ENCODE measurements around the gene CISD2. TPM values are rescaled to one million over a fixed set of nuclear protein-coding genes. Genes with fewer than 3 reads are reported as not detected.

CISD2 gene
- total and polyA plus RNA-seq, 2 of the 4 experiments (the other 2 are of a cell fraction), result 7.0 to 14.4 TPM

GRCh38 chr4:102826105-102826889, 42.5 kb upstream of the CISD2 start:
- ChIA-PET POLR2A (ENCODE audit: unreplicated experiment) (interaction anchor here (0.7 to 0.8 kb wide), 2 partner anchors 10 to 183 kb away, joined by 3 read pairs; no protein-coding TSS in a partner anchor), CTCF (interaction anchor here (1.2 kb wide), 1 partner anchor 395 kb away, joined by 3 read pairs; no protein-coding TSS in a partner anchor)
- H4K20me1 ChIP-seq (ENCODE audit: insufficient read depth, low read length), result peaks cover 55% of the 10 kb centered on the region
- peaks cover 5% of the 10 kb centered on the region for H3K36me3 ChIP-seq (ENCODE audit: control insufficient read depth, insufficient read depth, low read length)
- dilution Hi-C loops (cut with HindIII; ENCODE audit: low sequenced_read_pairs, unreplicated experiment), result no loop called here
- peak overlapping the region; percentile 69 for H3K4me3 ChIP-seq (ENCODE audit: insufficient read depth, low read depth, low read length)
- peak overlapping the region; percentile 85 for H3K14ac ChIP-seq (replicated peaks; ENCODE audit: low read depth, low read length)
- in situ Hi-C loops (cut with MboI; ENCODE audit: low sequenced_read_pairs), result no loop called here
- peak overlapping the region; percentile 85 for H3K4me2 ChIP-seq (ENCODE audit: low read depth, low read length)
- peak overlapping the region; percentile 69 for H4K5ac ChIP-seq (ENCODE audit: low read depth, low read length)
- peak overlapping the region; percentile 96 for H3K9ac ChIP-seq (ENCODE audit: low read depth, low read length)
- peak overlapping the region; percentile 98 for H3K23ac ChIP-seq (ENCODE audit: low read depth, low read length)
- H4K91ac ChIP-seq (ENCODE audit: insufficient read depth, low read depth, low read length), result peak overlapping the region; percentile 90
- H3K79me1 ChIP-seq (ENCODE audit: low read depth in 1 of 2, low read length in 2 of 2), result peaks cover 6 to 12% of the 10 kb centered on the region in 2 experiments
- peak overlapping the region; percentile 88 for H2AK5ac ChIP-seq (ENCODE audit: low read depth, low read length)
- peak overlapping the region; percentile 97 for H3K27ac ChIP-seq (ENCODE audit: insufficient read depth, low read length)
- ATAC-seq (ENCODE audit: low read depth), result no peak
- no TSS peak for BruUV-seq (replicated peaks)
- no peak for DNase-seq
- H3K9me3 ChIP-seq (ENCODE audit: control insufficient read depth, insufficient read depth, low read length), result no peaks in the 10 kb centered on the region
- peak overlapping the region; percentile 99 for H3K4ac ChIP-seq (ENCODE audit: low read depth, low read length)
- peak overlapping the region; percentile 42; the same call in 2 of the 3 replicates for H2BK15ac ChIP-seq (ENCODE audit: low read depth, low read length)
- H2BK20ac ChIP-seq (ENCODE audit: low read depth, low read length), result no peak overlapping the region
- peak overlapping the region; percentile 38 to 79; a peak in 3 of 4 replicates for H4K8ac ChIP-seq (ENCODE audit: low read depth in 2 of 2, low read length in 2 of 2)
- WGBS, 2 experiments (ENCODE audit: extremely low coverage in 2 of 2, insufficient read length in 1 of 2), result 0% methylated on average over 29 of the region's 38 CpGs; no CpG with 5 or more reads in 1 of the 2 experiments
- intact Hi-C loops (cut with micrococcal nuclease), result loop anchor here (1.0 to 5.0 kb wide), 4 partner anchors 183 to 389 kb away; partner anchors contain the start of genes BDH2 and NFKB1
- TF ChIP-seq SMC3 (IDR thresholded peaks at IDR 0.05; ENCODE audit: low read depth, low read length) (no peak), CHD1 (IDR thresholded peaks at IDR 0.05; ENCODE audit: low read depth, low read length) (0 out of 2 replicates have a peak, but pooled peaks have one; percentile 32), ELK1 (IDR thresholded peaks at IDR 0.05; ENCODE audit: borderline replicate concordance, low read depth, low read length) (no peak), CEBPB (IDR thresholded peaks at IDR 0.05; ENCODE audit: low read depth, low read length) (no peak)
- peak overlapping the region; percentile 44 for H2BK120ac ChIP-seq (ENCODE audit: low read depth, low read length)
- H2AFZ ChIP-seq (replicated peaks; ENCODE audit: low read length, poor library complexity), result peak overlapping the region; percentile 98
- H3K4me1 ChIP-seq (ENCODE audit: control insufficient read depth, insufficient read depth, low read length), result peaks cover 4% of the 10 kb centered on the region; the same call in 1 of the 2 replicates
- 0 out of 2 replicates have a peak, but pooled peaks cover 4% of the 10 kb centered on the region for H3K9me1 ChIP-seq (ENCODE audit: insufficient read depth, low read length)
- no peaks in the 10 kb centered on the region for H3K27me3 ChIP-seq (ENCODE audit: control insufficient read depth, insufficient read depth, low read length)
- peak overlapping the region; percentile 98 for H2AK9ac ChIP-seq (replicated peaks; ENCODE audit: low read depth, low read length, poor library complexity)
- H3K18ac ChIP-seq (ENCODE audit: low read depth, low read length), result peak overlapping the region; percentile 91
- H2BK5ac ChIP-seq (ENCODE audit: low read depth, low read length, poor library complexity, severe bottlenecking), result peak overlapping the region; percentile 99
- H3K56ac ChIP-seq (ENCODE audit: extremely low read depth, insufficient read depth, low read length), result peak overlapping the region; percentile 96
